ENCODE results near the gene IQCK. TPM values are rescaled to one million over a fixed set of nuclear protein-coding genes. Genes with fewer than 3 reads are reported as not detected.

Gene IQCK
- total RNA-seq, 1 donor from 2014 or later = 19.9 TPM

DNA sequence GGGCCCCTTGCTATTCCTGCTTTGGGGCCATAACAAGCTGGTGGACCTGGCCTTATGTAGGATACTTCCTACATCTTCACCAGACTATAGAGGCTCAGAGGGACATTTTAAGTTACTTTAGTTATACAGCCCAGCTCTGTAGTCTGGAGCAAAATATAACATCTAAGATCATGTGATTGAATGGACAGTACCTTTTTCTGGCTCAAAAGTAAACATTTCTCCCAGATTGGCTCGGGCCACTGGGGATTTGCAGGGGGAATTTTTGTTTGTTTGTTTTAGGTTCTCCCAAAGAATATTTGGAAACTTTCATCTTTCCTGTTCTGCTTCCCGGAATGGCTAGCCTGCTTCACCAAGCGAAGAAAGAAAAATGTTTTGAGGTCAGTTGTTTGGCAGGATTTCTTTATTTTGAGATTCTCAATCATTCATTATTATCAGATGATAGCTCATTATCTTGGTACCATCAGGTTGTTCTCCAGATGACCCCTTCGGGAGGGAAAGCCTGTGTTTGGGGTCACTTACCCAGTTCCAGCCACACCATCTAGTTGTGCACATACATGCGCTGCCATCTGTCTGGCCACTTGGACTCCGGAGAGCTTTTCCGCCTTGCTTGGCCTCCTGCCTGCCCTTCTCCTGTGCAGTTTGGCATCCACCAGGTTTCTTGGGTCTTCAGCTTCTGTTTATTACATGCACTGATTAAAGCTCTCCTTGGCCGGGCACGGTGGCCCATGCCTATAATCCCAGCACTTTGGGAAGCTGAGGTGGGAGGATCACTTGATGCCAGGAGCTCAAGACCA is 17.2 kb downstream of the IQCK start:
- no peak for DNase-seq (ENCODE audit: low read depth)
- TF ChIP-seq, protein P1, sequence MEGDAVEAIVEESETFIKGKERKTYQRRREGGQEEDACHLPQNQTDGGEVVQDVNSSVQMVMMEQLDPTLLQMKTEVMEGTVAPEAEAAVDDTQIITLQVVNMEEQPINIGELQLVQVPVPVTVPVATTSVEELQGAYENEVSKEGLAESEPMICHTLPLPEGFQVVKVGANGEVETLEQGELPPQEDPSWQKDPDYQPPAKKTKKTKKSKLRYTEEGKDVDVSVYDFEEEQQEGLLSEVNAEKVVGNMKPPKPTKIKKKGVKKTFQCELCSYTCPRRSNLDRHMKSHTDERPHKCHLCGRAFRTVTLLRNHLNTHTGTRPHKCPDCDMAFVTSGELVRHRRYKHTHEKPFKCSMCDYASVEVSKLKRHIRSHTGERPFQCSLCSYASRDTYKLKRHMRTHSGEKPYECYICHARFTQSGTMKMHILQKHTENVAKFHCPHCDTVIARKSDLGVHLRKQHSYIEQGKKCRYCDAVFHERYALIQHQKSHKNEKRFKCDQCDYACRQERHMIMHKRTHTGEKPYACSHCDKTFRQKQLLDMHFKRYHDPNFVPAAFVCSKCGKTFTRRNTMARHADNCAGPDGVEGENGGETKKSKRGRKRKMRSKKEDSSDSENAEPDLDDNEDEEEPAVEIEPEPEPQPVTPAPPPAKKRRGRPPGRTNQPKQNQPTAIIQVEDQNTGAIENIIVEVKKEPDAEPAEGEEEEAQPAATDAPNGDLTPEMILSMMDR (IDR thresholded peaks at IDR 0.05; ENCODE audit: insufficient read depth, low read length, poor library complexity, severe bottlenecking) = no peak
- peaks cover 1% of the 10 kb centered on the region for H3K36me3 ChIP-seq (ENCODE audit: control insufficient read depth, insufficient read depth, low read length)
- no peak overlapping the region for H3K4me3 ChIP-seq (ENCODE audit: low read depth, low read length)
- H3K27me3 ChIP-seq (ENCODE audit: control insufficient read depth, insufficient read depth, low read length) = no peaks in the 10 kb centered on the region

DNA sequence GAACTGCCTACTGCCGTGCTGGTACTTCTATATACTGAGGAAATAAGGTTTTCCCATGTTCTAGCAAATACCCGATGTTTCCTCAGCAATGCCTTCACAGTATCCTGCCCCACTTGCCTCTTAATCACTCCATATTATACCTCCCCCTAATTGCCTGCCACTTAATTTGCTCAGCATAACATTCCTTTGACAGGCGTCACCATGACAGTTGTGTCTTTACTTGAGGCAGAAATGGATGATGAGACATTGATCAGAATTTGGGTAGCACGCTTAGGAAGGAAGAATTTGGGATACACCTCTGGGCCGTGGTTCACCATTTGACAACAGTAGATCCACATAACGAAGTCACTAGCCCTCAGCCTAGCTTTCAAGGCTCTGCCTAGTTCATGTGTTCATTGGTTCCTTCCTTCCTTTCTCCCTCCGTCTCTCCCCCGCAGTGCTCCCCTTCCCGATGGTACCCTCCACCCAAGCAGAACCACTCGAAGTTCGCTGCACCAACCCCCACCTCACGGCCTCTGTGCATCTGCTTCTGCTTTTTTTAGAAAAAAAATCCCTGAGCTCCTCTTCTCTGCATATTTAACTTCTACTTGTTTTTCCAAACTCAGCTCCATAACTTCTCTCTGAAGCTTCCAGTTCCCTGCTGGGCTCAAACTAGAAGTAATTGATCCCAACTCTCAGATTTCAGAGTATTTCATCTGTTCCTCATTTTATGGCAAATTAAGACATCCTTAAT is 19.4 kb downstream of the IQCK start:
- no peak for DNase-seq (ENCODE audit: low read depth)
- TF ChIP-seq, protein P1 (IDR thresholded peaks at IDR 0.05; ENCODE audit: insufficient read depth, low read length, poor library complexity, severe bottlenecking) = no peak
- Histone ChIP-seq H3K27me3 (ENCODE audit: control insufficient read depth, insufficient read depth, low read length) (no peaks in the 10 kb centered on the region), H3K36me3 (ENCODE audit: control insufficient read depth, insufficient read depth, low read length) (peaks cover 1% of the 10 kb centered on the region), H3K4me3 (ENCODE audit: low read depth, low read length) (no peak overlapping the region)

DNA sequence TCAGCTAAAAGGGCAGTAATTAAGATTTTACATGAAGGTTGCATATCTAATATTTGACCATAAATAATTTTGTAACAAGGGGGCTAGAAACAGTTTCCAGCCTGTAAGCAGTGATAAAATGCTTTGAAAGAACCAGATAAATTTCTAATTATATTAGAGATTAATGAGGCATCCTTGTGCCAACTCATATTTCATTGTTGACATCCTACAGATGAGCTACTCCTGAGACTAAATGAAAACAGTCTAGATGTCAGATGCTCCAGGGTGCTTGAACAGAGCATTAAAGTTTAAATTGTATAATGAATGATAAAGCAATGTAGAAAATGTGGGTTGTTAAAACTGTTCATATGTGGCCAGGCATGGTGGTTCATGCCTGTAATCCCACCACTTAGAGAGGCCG is 23.3 kb downstream of the IQCK start:
- TF ChIP-seq, protein P1 (IDR thresholded peaks at IDR 0.05; ENCODE audit: insufficient read depth, low read length, poor library complexity, severe bottlenecking) = no peak
- peaks cover 1% of the 10 kb centered on the region for H3K36me3 ChIP-seq (ENCODE audit: control insufficient read depth, insufficient read depth, low read length)
- no peaks in the 10 kb centered on the region for H3K27me3 ChIP-seq (ENCODE audit: control insufficient read depth, insufficient read depth, low read length)
- DNase-seq (ENCODE audit: low read depth) = no peak
- H3K4me3 ChIP-seq (ENCODE audit: low read depth, low read length) = no peak overlapping the region

DNA sequence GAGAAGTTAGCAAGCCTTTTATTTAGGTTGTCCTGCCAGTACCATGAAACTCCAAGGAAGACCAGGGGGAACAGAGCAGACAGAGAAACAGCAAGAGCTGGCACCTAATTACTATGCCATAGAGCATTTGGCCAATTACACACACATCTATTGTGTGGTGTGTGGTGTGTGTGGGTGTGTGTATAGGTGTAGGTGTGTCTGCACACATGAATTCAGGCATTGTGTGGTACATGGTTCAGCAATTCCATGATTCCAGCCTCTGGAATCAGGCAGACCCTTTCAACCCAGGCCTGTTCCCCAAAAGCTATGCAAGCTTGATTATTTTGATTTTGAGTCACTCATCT is 25.7 kb downstream of the IQCK start:
- Histone ChIP-seq H3K36me3 (ENCODE audit: control insufficient read depth, insufficient read depth, low read length) (no peaks in the 10 kb centered on the region), H3K27me3 (ENCODE audit: control insufficient read depth, insufficient read depth, low read length) (no peaks in the 10 kb centered on the region), H3K4me3 (ENCODE audit: low read depth, low read length) (no peak overlapping the region)
- DNase-seq (ENCODE audit: low read depth) = no peak
- TF ChIP-seq, protein P1 (IDR thresholded peaks at IDR 0.05; ENCODE audit: insufficient read depth, low read length, poor library complexity, severe bottlenecking) = no peak

DNA sequence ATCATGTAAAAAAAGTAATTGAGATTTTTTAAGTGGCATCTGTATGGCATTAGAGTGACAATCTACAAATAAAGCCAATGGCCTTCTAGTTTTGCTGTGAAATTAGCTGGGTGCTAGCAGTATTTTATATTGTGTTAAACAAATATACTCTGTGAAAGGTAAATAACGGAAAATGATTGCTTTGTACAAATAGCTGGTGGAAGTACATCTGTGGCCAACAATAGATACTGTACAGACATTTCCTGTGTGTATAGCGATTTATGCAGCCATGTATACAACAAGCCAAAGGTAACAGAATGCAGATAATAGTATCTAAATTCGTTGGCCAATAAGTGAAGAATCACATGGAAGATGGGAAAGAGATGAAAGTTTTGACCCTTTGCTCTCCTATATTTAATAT is 26.6 kb downstream of the IQCK start:
- no peaks in the 10 kb centered on the region for H3K36me3 ChIP-seq (ENCODE audit: control insufficient read depth, insufficient read depth, low read length)

More for the DNA sequence above, 26.6 kb downstream of the IQCK start:
- TF ChIP-seq, protein P1 (IDR thresholded peaks at IDR 0.05; ENCODE audit: insufficient read depth, low read length, poor library complexity, severe bottlenecking) = no peak
- no peak for DNase-seq (ENCODE audit: low read depth)
- H3K27me3 ChIP-seq (ENCODE audit: control insufficient read depth, insufficient read depth, low read length) = no peaks in the 10 kb centered on the region
- H3K4me3 ChIP-seq (ENCODE audit: low read depth, low read length) = no peak overlapping the region

Measured in kidney epithelial cell (primary cell).